ENCODE results near the gene ZNF821. TPM values are rescaled to one million over a fixed set of nuclear protein-coding genes. Genes with fewer than 3 reads are reported as not detected.
A peak's percentile ranks its signal among the peaks of the same experiment; 100 is the strongest.

Gene ZNF821
- total and polyA plus RNA-seq, 10 of the 15 experiments (the other 5 are each of a cell fraction or from before 2014, with no cell fraction given) = 0.82 to 9.9 (median 6.8) TPM

GRCh38 chr16:71894921-71895678 lies 11.1 kb upstream of the ZNF821 start, which contains the start of gene IST1 (continued):
- TF ChIP-seq RCOR1 (conservative IDR thresholded peaks at IDR 0.05; ENCODE audit: low read depth, low read length) = no peak
- TF ChIP-seq CHD2 (IDR thresholded peaks at IDR 0.05; ENCODE audit: borderline replicate concordance, low read depth, low read length) = peak; percentile 97
- peak; percentile 98 for TF ChIP-seq YY1 (IDR thresholded peaks at IDR 0.05; ENCODE audit: low read depth, low read length)
- TF ChIP-seq IRF4 (IDR thresholded peaks at IDR 0.05; ENCODE audit: low read depth, low read length) = 0 out of 2 replicates have a peak, but pooled peaks have one; percentile 9
- peak in 1 of 2 experiments; percentile 33; a peak in 2 of 4 replicates for TF ChIP-seq EP300 (IDR thresholded peaks at IDR 0.05; ENCODE audit: borderline replicate concordance in 1 of 2, control insufficient read depth in 1 of 2, low read depth in 2 of 2, low read length in 2 of 2)
- TF ChIP-seq LARP7 (IDR thresholded peaks at IDR 0.05) = peak; percentile 78; the same call in 1 of the 2 replicates
- TF ChIP-seq GABPA (IDR thresholded peaks at IDR 0.05; ENCODE audit: low read depth) = no peak
- TF ChIP-seq ZNF622 (IDR thresholded peaks at IDR 0.05) = no peak
- TF ChIP-seq POLR2AphosphoS5 (IDR thresholded peaks at IDR 0.05; ENCODE audit: low read length) = peak; percentile 94
- peak; percentile 30; the same call in 1 of the 2 replicates for TF ChIP-seq FOXM1 (IDR thresholded peaks at IDR 0.05; ENCODE audit: low read depth, low read length)
- TF ChIP-seq MYB (IDR thresholded peaks at IDR 0.05; ENCODE audit: borderline replicate concordance, low read depth, low read length) = no peak
- TF ChIP-seq MTA2 (IDR thresholded peaks at IDR 0.05; ENCODE audit: low read depth) = peak; percentile 46; the same call in 1 of the 2 replicates
- no peak for TF ChIP-seq ATF2 (IDR thresholded peaks at IDR 0.05; ENCODE audit: low read length)
- TF ChIP-seq IKZF2 (IDR thresholded peaks at IDR 0.05) = peak; percentile 88 to 94
- TF ChIP-seq YBX1 (IDR thresholded peaks at IDR 0.05) = no peak
- no peak for TF ChIP-seq PAX8 (IDR thresholded peaks at IDR 0.05)
- peak; percentile 16 for TF ChIP-seq E4F1 (IDR thresholded peaks at IDR 0.05; ENCODE audit: borderline replicate concordance, partially characterized antibody)
- TF ChIP-seq KLF5 (IDR thresholded peaks at IDR 0.05; ENCODE audit: partially characterized antibody) = peak; percentile 73
- no peak for TF ChIP-seq PRDM15 (CRISPR knock-in tag; IDR thresholded peaks at IDR 0.05)
- TF ChIP-seq ZNF207 (IDR thresholded peaks at IDR 0.05; ENCODE audit: borderline replicate concordance) = peak; percentile 55; the same call in 1 of the 2 replicates
- peak; percentile 78 for TF ChIP-seq ZBED1 (IDR thresholded peaks at IDR 0.05; ENCODE audit: borderline replicate concordance)
- TF ChIP-seq MAX (IDR thresholded peaks at IDR 0.05; ENCODE audit: low read depth, low read length) = peak; percentile 89
- no peak for TF ChIP-seq RELA (IDR thresholded peaks at IDR 0.05; ENCODE audit: borderline replicate concordance, partially characterized antibody)

Measured in GM12878 (cell line).